HepG2 (cell line): ENCODE measurements around the gene TH. TPM values are rescaled to one million over a fixed set of nuclear protein-coding genes. Genes with fewer than 3 reads are reported as not detected.
A peak's percentile ranks its signal among the peaks of the same experiment; 100 is the strongest.

Source experiments
- NCOA5 ChIP-seq: sonication (generic); formaldehyde crosslinking; IDR thresholded peaks from 2 replicates; pipeline ENCODE4 v1.4.0; 2020; ENCODE audit warnings: missing genetic modification reagents
- NR2F2 ChIP-seq: IDR thresholded peaks from 2 replicates; pipeline ENCODE4 v1.6.1; 2012; ENCODE audit warnings: low read depth, inconsistent platforms, borderline replicate concordance
- RARA ChIP-seq: IDR thresholded peaks from 2 replicates; pipeline ENCODE4 v1.6.1; 2016; ENCODE audit warnings: missing genetic modification reagents, missing compliant biosample characterization
- TEF ChIP-seq: sonication (generic); formaldehyde crosslinking; IDR thresholded peaks from 2 replicates; pipeline ENCODE4 v1.5.0; 2020; ENCODE audit warnings: missing genetic modification reagents
- TERF1 ChIP-seq: sonication (generic); formaldehyde crosslinking; IDR thresholded peaks from 2 replicates; pipeline ENCODE4 v1.8.0; 2022; ENCODE audit warnings: mild to moderate bottlenecking, missing genetic modification reagents, moderate library complexity
- TSC22D2 ChIP-seq: sonication (generic); formaldehyde crosslinking; IDR thresholded peaks from 2 replicates; pipeline ENCODE4 v1.5.1; 2020; ENCODE audit warnings: missing genetic modification reagents, mild to moderate bottlenecking, borderline replicate concordance
- USF2 ChIP-seq, 2 experiments: sonication (generic) in 1 of 2; formaldehyde crosslinking in 1 of 2; IDR thresholded peaks; 2 replicates each; pipeline versions ENCODE4 v1.5.1 to v1.6.1; 2011 to 2020; ENCODE audit warnings: borderline replicate concordance in 1 of 2, low read depth in 1 of 2, low read length in 1 of 2, mild to moderate bottlenecking in 1 of 2, missing genetic modification reagents in 1 of 2, moderate library complexity in 1 of 2
- ZFP91 ChIP-seq: sonication (generic); formaldehyde crosslinking; IDR thresholded peaks from 2 replicates; pipeline ENCODE4 v1.9.0; 2022; ENCODE audit warnings: missing genetic modification reagents, mild to moderate bottlenecking, borderline replicate concordance
- ZHX1 ChIP-seq: sonication (generic); formaldehyde crosslinking; IDR thresholded peaks from 2 replicates; pipeline ENCODE4 v1.8.1; 2022; ENCODE audit warnings: low read depth, mild to moderate bottlenecking, missing genetic modification reagents
- ZNF142 ChIP-seq: sonication (generic); formaldehyde crosslinking; IDR thresholded peaks from 2 replicates; pipeline ENCODE4 v1.4.0; 2020; ENCODE audit warnings: missing genetic modification reagents
- ZNF883 ChIP-seq: sonication (generic); formaldehyde crosslinking; IDR thresholded peaks from 2 replicates; pipeline ENCODE4 v1.5.1; 2020; ENCODE audit warnings: mild to moderate bottlenecking, missing genetic modification reagents; ENCODE audit errors: not compliant biosample characterization
- ZSCAN29 ChIP-seq: sonication (generic); formaldehyde crosslinking; conservative IDR thresholded peaks from 2 replicates; pipeline ENCODE4 v1.4.0; 2020; ENCODE audit warnings: mild to moderate bottlenecking, missing genetic modification reagents
- polyA plus RNA-seq, 8 experiments: library from polyadenylated mRNA; depleted of rRNA in 3 of 8; stranded (reverse) in 7 of 8; unstranded in 1 of 8; fragments of >200 nt; fragmentation: Illumina TruSeq in 4 of 8; extraction: Trizol in 4 of 8; gene quantifications; 2 replicates each; pipeline versions ENCODE4 v1.2.1 to v1.2.3, GENCODE V29; 2011 to 2016; ENCODE audit warnings: low read depth in 4 of 8, missing spikeins in 1 of 8, mixed read lengths in 1 of 8; ENCODE audit not compliant: insufficient read depth in 1 of 8
- total RNA-seq, 5 experiments: library from RNA; depleted of rRNA; stranded (reverse); fragments of >200 nt; fragmentation: Illumina TruSeq; extraction: Trizol; gene quantifications; 2 replicates each; pipeline ENCODE4 v1.2.3, GENCODE V29; 2016; ENCODE audit warnings: low read depth in 1 of 5

The TH gene
- total and polyA plus RNA-seq, 2 of the 13 experiments (the other 11 are each of a cell fraction or from before 2014, with no cell fraction given): 0.36 TPM; not detected in 1

- no peak for TF ChIP-seq USF2 (IDR thresholded peaks at IDR 0.05; ENCODE audit: low read depth, low read length)
- no peak for TF ChIP-seq USF2 (CRISPR knock-in tag; IDR thresholded peaks at IDR 0.05; ENCODE audit: borderline replicate concordance)
- TF ChIP-seq TEF (CRISPR knock-in tag): no peak
- peak; percentile 100 for TF ChIP-seq ZSCAN29 (CRISPR knock-in tag)
- TF ChIP-seq ZNF142 (CRISPR knock-in tag): no peak
- no peak for TF ChIP-seq TSC22D2
- TF ChIP-seq ZHX1 (CRISPR knock-in tag): 0 out of 2 replicates have a peak, but pooled peaks have one; percentile 36
- TF ChIP-seq RARA (CRISPR knock-in tag): no peak
- TF ChIP-seq ZNF883 (CRISPR knock-in tag): no peak
- no peak for TF ChIP-seq TERF1 (CRISPR knock-in tag)
- no peak for TF ChIP-seq NCOA5 (CRISPR knock-in tag)
- TF ChIP-seq NR2F2: no peak
- TF ChIP-seq ZFP91: no peak; the same call in 1 of the 2 replicates
These were observed 43.5 kb downstream of the TH start (continued) for GRCh38 chr11:2128130-2128510.
